ENCODE measurements around the gene TSTD1.

TSTD1 gene

DNA sequence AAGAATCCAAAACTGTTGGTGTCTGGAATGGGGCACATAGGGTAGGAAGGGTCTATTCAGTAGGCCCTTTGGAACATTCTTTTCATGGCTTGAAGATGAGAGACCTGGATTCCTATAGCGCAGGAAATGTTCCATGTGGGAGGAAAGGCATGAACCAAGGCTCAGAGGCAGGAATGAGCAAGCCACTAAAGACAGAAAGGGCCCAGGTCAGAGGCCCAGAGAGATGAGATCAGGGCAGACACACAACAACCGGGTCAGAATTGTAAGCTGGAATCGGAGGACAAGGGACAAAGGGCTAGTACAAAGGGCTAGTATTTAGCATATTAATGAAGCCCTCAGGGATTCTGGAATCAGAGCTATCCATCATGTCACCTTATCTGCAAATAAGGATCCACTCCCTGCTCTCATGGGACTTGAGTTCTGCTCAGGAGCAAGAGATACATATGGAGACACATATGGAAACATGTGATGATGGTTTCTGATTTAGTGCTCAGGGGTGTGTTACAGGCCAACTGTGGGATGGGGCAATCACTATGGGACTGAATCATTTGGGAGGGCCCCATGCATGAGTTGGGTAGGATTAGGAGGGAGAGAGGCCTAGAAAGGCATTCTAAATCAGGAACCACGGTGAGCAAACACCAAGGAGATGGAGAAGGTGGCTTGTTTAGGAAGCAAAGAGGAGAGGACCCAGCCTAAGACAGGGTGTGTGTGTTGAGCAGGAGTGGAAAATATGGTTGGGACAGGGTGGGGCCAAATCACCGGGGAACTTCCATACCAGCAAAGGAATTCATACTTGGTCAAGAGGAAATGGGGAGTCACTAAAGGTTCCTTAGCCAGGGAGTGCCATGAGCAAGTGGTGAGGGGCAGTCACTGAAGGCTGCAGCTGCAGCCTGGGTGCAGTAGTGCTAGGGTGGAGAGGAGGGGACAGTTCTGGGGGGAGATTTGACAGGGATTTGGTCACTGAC lies 42.0 kb upstream of the TSTD1 start:
- Histone ChIP-seq H3K36me3 (ENCODE audit: insufficient read depth) (no peaks in the 10 kb centered on the region), H3K9ac (no peak overlapping the region), H3K27me3 (ENCODE audit: insufficient read depth, low read depth) (no peaks in the 10 kb centered on the region), H4K20me1 (ENCODE audit: insufficient read depth) (no peaks in the 10 kb centered on the region), H3K4me3 (IDR thresholded peaks at IDR 0.05; ENCODE audit: insufficient read depth, low read depth, low read length) (no peak overlapping the region), H3K79me2 (ENCODE audit: insufficient read depth, low read depth) (no peaks in the 10 kb centered on the region), H3K27ac (no peak overlapping the region), H3K4me1 (ENCODE audit: low read depth, poor library complexity, severe bottlenecking) (peaks cover 8% of the 10 kb centered on the region), H2AFZ (ENCODE audit: low read depth) (no peak overlapping the region), H3K4me2 (no peak overlapping the region)
- TF ChIP-seq, protein P1, sequence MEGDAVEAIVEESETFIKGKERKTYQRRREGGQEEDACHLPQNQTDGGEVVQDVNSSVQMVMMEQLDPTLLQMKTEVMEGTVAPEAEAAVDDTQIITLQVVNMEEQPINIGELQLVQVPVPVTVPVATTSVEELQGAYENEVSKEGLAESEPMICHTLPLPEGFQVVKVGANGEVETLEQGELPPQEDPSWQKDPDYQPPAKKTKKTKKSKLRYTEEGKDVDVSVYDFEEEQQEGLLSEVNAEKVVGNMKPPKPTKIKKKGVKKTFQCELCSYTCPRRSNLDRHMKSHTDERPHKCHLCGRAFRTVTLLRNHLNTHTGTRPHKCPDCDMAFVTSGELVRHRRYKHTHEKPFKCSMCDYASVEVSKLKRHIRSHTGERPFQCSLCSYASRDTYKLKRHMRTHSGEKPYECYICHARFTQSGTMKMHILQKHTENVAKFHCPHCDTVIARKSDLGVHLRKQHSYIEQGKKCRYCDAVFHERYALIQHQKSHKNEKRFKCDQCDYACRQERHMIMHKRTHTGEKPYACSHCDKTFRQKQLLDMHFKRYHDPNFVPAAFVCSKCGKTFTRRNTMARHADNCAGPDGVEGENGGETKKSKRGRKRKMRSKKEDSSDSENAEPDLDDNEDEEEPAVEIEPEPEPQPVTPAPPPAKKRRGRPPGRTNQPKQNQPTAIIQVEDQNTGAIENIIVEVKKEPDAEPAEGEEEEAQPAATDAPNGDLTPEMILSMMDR (conservative IDR thresholded peaks at IDR 0.05; ENCODE audit: low read depth, low read length) = no peak

DNA sequence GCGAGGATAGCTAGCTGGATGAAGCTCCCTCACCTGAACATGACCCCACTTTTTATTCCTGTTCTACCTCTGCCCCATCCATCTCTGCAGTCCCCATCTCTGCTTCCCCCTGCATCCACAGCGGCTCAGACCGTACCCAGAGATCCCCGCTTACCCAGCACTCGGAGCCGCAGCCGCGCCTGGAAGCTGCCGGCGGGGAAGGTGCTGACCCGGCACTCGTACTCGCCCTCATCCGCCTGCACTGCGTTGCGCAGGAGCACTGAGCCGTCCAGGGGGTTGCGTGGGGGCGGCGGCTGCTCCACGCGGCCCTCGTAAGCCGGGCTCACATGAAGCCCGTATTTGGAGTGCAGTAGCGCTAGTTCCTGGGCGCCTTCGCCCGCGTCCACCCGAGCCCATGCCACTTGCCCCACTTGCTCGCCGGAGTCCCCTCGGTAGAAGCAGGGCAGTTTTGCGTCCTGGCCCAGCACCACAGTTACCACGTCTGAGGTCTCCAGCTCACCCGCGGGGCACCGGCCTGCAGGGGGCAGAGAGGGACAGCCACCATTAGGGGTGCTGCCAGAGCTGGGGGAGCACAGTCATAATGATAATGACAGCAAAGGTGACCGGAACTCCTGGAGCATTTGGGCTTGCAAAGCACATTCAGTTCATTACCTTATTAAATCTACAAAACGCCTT lies 40.8 kb upstream of the TSTD1 start:
- H2AFZ ChIP-seq (ENCODE audit: low read depth) = no peak overlapping the region
- H3K27ac ChIP-seq = no peak overlapping the region
- peaks cover 8% of the 10 kb centered on the region for H3K4me1 ChIP-seq (ENCODE audit: low read depth, poor library complexity, severe bottlenecking)
- H3K4me3 ChIP-seq (IDR thresholded peaks at IDR 0.05; ENCODE audit: insufficient read depth, low read depth, low read length) = no peak overlapping the region
- no peaks in the 10 kb centered on the region for H3K36me3 ChIP-seq (ENCODE audit: insufficient read depth)
- TF ChIP-seq, protein P1 (conservative IDR thresholded peaks at IDR 0.05; ENCODE audit: low read depth, low read length) = no peak
- H4K20me1 ChIP-seq (ENCODE audit: insufficient read depth) = no peaks in the 10 kb centered on the region
- no peaks in the 10 kb centered on the region for H3K27me3 ChIP-seq (ENCODE audit: insufficient read depth, low read depth)
- no peak overlapping the region for H3K9ac ChIP-seq
- no peaks in the 10 kb centered on the region for H3K79me2 ChIP-seq (ENCODE audit: insufficient read depth, low read depth)
- H3K4me2 ChIP-seq = no peak overlapping the region

DNA sequence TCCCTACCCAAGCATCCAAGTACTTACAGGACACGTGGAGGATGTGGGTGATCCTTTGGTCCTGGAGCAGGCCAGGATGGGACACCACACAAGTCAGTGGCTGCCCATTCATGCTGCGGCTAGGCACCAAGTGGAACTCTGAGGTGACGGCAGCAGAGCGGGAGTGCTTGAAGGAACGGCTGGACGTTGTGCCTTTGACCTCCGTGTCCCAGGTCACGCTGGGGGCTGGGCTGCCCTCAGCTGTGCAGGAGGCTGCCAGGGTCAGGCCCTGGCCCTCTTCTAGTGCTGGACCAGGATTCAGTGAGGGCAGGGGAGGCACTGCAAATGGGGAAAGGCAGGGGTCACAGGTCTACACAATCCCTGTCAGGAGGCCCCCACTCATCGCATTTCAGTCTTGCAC lies 38.7 kb upstream of the TSTD1 start:
- Histone ChIP-seq H3K79me2 (ENCODE audit: insufficient read depth, low read depth) (no peaks in the 10 kb centered on the region), H4K20me1 (ENCODE audit: insufficient read depth) (no peaks in the 10 kb centered on the region), H3K27me3 (ENCODE audit: insufficient read depth, low read depth) (no peaks in the 10 kb centered on the region), H3K36me3 (ENCODE audit: insufficient read depth) (no peaks in the 10 kb centered on the region), H2AFZ (ENCODE audit: low read depth) (no peak overlapping the region), H3K4me1 (ENCODE audit: low read depth, poor library complexity, severe bottlenecking) (no peaks in the 10 kb centered on the region), H3K4me2 (no peak overlapping the region), H3K9ac (no peak overlapping the region), H3K4me3 (IDR thresholded peaks at IDR 0.05; ENCODE audit: insufficient read depth, low read depth, low read length) (no peak overlapping the region), H3K27ac (no peak overlapping the region)
- TF ChIP-seq, protein P1 (conservative IDR thresholded peaks at IDR 0.05; ENCODE audit: low read depth, low read length) = no peak

DNA sequence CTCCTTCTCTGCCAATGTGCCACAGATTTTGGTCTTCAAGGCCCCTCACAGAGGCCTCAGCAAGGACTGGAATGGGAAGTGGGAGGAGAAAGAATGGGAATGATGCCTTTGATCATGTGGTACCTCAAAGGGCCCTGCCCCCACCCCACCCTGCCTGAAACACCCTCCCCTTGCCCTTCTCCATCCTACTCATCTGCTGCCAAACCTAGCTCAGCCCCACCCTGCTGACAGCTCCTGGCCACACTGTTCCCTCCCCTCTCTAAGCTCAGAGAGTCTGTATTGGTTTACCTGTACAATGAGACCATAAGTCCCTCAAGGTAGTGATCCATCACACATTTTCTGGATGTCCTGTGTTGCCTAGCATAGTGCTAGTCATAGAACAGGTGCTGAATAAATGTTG lies 37.6 kb upstream of the TSTD1 start:
- Histone ChIP-seq H3K79me2 (ENCODE audit: insufficient read depth, low read depth) (no peaks in the 10 kb centered on the region), H2AFZ (ENCODE audit: low read depth) (no peak overlapping the region), H3K4me2 (no peak overlapping the region), H3K27ac (no peak overlapping the region), H3K36me3 (ENCODE audit: insufficient read depth) (no peaks in the 10 kb centered on the region), H3K27me3 (ENCODE audit: insufficient read depth, low read depth) (no peaks in the 10 kb centered on the region), H3K4me1 (ENCODE audit: low read depth, poor library complexity, severe bottlenecking) (peaks cover 8% of the 10 kb centered on the region), H3K4me3 (IDR thresholded peaks at IDR 0.05; ENCODE audit: insufficient read depth, low read depth, low read length) (no peak overlapping the region), H4K20me1 (ENCODE audit: insufficient read depth) (no peaks in the 10 kb centered on the region), H3K9ac (no peak overlapping the region)
- TF ChIP-seq, protein P1 (conservative IDR thresholded peaks at IDR 0.05; ENCODE audit: low read depth, low read length) = no peak
